Prostate gland (tissue), 2 donors: ENCODE measurements around the gene GATAD2B.

Experiments
- POLR2A ChIP-seq: fragments of 450-650 bp; IDR thresholded peaks from one replicate; pipeline ENCODE4 v1.6.1; 2016; ENCODE audit warnings: antibody characterized with exemption, mild to moderate bottlenecking
- POLR2AphosphoS5 ChIP-seq: sonication (generic); formaldehyde crosslinking; IDR thresholded peaks from one replicate; pipeline ENCODE4 v1.6.1; 2017; ENCODE audit warnings: antibody characterized with exemption
- TF ChIP-seq, protein P1 (sequence below), 4 experiments: fragments of 200-600 bp in 2 of 4; fragments of 450-650 bp in 2 of 4; sonication (generic) in 2 of 4; IDR thresholded peaks; 1 replicate in 3 of 4; 2 replicates in 1 of 4; pipeline ENCODE4 v1.5.1; 2016 to 2019; ENCODE audit warnings: antibody characterized with exemption in 4 of 4, mild to moderate bottlenecking in 2 of 4, moderate library complexity in 2 of 4

DNA sequence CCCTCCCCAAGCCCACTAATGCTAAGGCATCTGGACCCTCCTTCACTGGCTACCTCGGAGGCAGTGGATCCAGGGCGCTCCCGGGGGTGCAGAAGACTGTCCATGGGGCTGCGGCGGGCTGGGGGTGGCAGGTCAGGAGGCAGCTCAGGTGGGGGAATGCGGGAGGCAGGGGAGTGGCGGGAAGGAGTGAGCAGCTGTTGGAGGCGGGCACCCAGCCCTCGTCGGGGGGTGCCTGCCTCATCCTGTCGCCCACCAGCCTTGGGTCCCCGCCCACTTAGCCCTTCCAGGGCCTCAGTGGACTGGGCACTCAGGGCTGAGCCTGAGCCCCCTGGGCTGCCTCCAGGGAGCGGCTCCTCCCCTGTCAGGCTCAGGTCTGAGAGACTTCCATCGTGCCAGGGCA is 10.7 kb upstream of the GATAD2B start:
- TF ChIP-seq, protein P1, sequence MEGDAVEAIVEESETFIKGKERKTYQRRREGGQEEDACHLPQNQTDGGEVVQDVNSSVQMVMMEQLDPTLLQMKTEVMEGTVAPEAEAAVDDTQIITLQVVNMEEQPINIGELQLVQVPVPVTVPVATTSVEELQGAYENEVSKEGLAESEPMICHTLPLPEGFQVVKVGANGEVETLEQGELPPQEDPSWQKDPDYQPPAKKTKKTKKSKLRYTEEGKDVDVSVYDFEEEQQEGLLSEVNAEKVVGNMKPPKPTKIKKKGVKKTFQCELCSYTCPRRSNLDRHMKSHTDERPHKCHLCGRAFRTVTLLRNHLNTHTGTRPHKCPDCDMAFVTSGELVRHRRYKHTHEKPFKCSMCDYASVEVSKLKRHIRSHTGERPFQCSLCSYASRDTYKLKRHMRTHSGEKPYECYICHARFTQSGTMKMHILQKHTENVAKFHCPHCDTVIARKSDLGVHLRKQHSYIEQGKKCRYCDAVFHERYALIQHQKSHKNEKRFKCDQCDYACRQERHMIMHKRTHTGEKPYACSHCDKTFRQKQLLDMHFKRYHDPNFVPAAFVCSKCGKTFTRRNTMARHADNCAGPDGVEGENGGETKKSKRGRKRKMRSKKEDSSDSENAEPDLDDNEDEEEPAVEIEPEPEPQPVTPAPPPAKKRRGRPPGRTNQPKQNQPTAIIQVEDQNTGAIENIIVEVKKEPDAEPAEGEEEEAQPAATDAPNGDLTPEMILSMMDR (IDR thresholded peaks at IDR 0.05) = no peak
- TF ChIP-seq POLR2AphosphoS5 (no peak), POLR2A (no peak)
